ENCODE results near the gene TMEM242. TPM values are rescaled to one million over a fixed set of nuclear protein-coding genes. Genes with fewer than 3 reads are reported as not detected.

The TMEM242 gene
- total and polyA plus RNA-seq, 2 donors (not counting 3 experiments of a cell fraction or from before 2014, with no cell fraction given): 5.3 to 15.5 TPM

GRCh38 chr6:157270308-157270707 is 53.0 kb downstream of the TMEM242 start:
- intact Hi-C loops (cut with micrococcal nuclease): loop anchor here (5.0 kb wide), 1 partner anchor 238 kb away; no protein-coding TSS in a partner anchor
- Histone ChIP-seq H3K27ac (ENCODE audit: insufficient read depth, low read depth, low read length) (no peak overlapping the region), H3K27me3 (ENCODE audit: control insufficient read depth in 2 of 2, insufficient read depth in 2 of 2, low read length in 2 of 2) (no peaks in the 10 kb centered on the region), H3K36me3 (ENCODE audit: control insufficient read depth in 2 of 2, extremely low read depth in 1 of 2, insufficient read depth in 2 of 2, low read length in 2 of 2) (no peaks in the 10 kb centered on the region), H3K4me1 (ENCODE audit: control insufficient read depth, extremely low read depth, insufficient read depth, low read length) (peaks cover 19% of the 10 kb centered on the region), H3K4me2 (ENCODE audit: insufficient read depth, low read length) (no peak overlapping the region), H2AFZ (ENCODE audit: low read depth, low read length) (no peak overlapping the region), H4K20me1 (replicated peaks; ENCODE audit: control insufficient read depth, extremely low read depth, insufficient read depth, low read length) (no peaks in the 10 kb centered on the region), H3K9ac (replicated peaks; ENCODE audit: extremely low read depth, insufficient read depth, low read length) (no peak overlapping the region), H3K9me3 (replicated peaks; ENCODE audit: control insufficient read depth, insufficient read depth, low read length) (no peaks in the 10 kb centered on the region), H3K79me2 (ENCODE audit: control insufficient read depth, insufficient read depth, low read length) (no peaks in the 10 kb centered on the region), H3K4me3 (replicated peaks in 1 of 3; ENCODE audit: insufficient read depth in 1 of 3, low read depth in 1 of 3, low read length in 3 of 3) (no peak overlapping the region), H3K9me1 (replicated peaks; ENCODE audit: control insufficient read depth, extremely low read depth, insufficient read depth, low read length) (no peaks in the 10 kb centered on the region)
- POLR2A ChIA-PET: no interaction called here
- dilution Hi-C loops (cut with MboI; ENCODE audit: extremely low pct_ligation_motif_present, low sequenced_read_pairs): no loop called here
- TF ChIP-seq POLR2AphosphoS5 (IDR thresholded peaks at IDR 0.05; ENCODE audit: insufficient read depth, low read depth, low read length) (no peak), MAX (IDR thresholded peaks at IDR 0.05; ENCODE audit: insufficient read depth, insufficient read length) (no peak), JUN (IDR thresholded peaks at IDR 0.05; ENCODE audit: borderline replicate concordance, insufficient read depth, insufficient read length, low read depth) (no peak), EZH2 (IDR thresholded peaks at IDR 0.05; ENCODE audit: borderline replicate concordance, low read depth, low read length, severe bottlenecking) (no peak), GATA2 (IDR thresholded peaks at IDR 0.05; ENCODE audit: insufficient read depth, insufficient read length, low read depth, low read length) (no peak), POLR2A (IDR thresholded peaks at IDR 0.05; ENCODE audit: low read depth, low read length) (no peak), MYC (IDR thresholded peaks at IDR 0.05; ENCODE audit: low read depth, low read length) (no peak), FOS (IDR thresholded peaks at IDR 0.05; ENCODE audit: borderline replicate concordance, insufficient read depth, low read length) (no peak)
- TF ChIP-seq, protein P1, sequence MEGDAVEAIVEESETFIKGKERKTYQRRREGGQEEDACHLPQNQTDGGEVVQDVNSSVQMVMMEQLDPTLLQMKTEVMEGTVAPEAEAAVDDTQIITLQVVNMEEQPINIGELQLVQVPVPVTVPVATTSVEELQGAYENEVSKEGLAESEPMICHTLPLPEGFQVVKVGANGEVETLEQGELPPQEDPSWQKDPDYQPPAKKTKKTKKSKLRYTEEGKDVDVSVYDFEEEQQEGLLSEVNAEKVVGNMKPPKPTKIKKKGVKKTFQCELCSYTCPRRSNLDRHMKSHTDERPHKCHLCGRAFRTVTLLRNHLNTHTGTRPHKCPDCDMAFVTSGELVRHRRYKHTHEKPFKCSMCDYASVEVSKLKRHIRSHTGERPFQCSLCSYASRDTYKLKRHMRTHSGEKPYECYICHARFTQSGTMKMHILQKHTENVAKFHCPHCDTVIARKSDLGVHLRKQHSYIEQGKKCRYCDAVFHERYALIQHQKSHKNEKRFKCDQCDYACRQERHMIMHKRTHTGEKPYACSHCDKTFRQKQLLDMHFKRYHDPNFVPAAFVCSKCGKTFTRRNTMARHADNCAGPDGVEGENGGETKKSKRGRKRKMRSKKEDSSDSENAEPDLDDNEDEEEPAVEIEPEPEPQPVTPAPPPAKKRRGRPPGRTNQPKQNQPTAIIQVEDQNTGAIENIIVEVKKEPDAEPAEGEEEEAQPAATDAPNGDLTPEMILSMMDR (IDR thresholded peaks at IDR 0.05; ENCODE audit: extremely low read depth in 1 of 2, insufficient read depth in 1 of 2, low read depth in 1 of 2, low read length in 2 of 2): no peak
- CTCF ChIA-PET: no interaction called here
- no TSS peak for BruUV-seq (replicated peaks)
- DNase-seq (ENCODE audit: low read depth, low spot score) (no peak), FAIRE-seq (no peak)

All from endothelial cell of umbilical vein (primary cell).